ENCODE results near the gene TCEAL3.

GRCh38 chrX:103614999-103615398 is 7.2 kb downstream of the TCEAL3 start:
- TF ChIP-seq CTCF (IDR thresholded peaks at IDR 0.05) (no peak), EZH2phosphoT487 (IDR thresholded peaks at IDR 0.05) (no peak), EZH2 (IDR thresholded peaks at IDR 0.05) (no peak)

Measured in neural progenitor cell (in vitro differentiated cells).